CD4-positive, alpha-beta memory T cell (primary cell): ENCODE data around the gene TXNDC2. TPM values are rescaled to one million over a fixed set of nuclear protein-coding genes. Genes with fewer than 3 reads are reported as not detected.
A peak's percentile ranks its signal among the peaks of the same experiment; 100 is the strongest.
"Not testable (repeated sequence)": the region's sequence is repeated elsewhere in the genome, so short reads cannot be mapped to it uniquely, and the experiment has no call there.

Source experiments
- CTCF ChIA-PET: fragments of 350-600 bp; sonication (Branson Sonifier 250); formaldehyde crosslinking; loops from one replicate; lab custom pipeline; 2021; ENCODE audit warnings: inconsistent platforms; ENCODE audit not compliant: partially characterized antibody; lab: Charles Lee
- POLR2A ChIA-PET: fragments of 350-600 bp; sonication (Branson Sonifier 250); formaldehyde crosslinking; loops from one replicate; lab custom pipeline; 2021; ENCODE audit not compliant: partially characterized antibody; lab: Charles Lee
- DNase-seq, 5 donors: peaks; one replicate each; pipeline versions ENCODE4 v3.0.0 to v3.0.0-alpha.2; 2020 to 2022; ENCODE audit warnings: mixed read lengths in 1 of 5
- H3K27ac ChIP-seq: one replicate; pipeline ENCODE4 v1.7.0; 2013; ENCODE audit warnings: low read depth, low read length
- H3K27me3 ChIP-seq: 2 replicates; pipeline ENCODE4 v1.7.0; 2013; ENCODE audit warnings: mild to moderate bottlenecking, low read length, moderate library complexity; ENCODE audit not compliant: insufficient read depth
- H3K36me3 ChIP-seq: 2 replicates; pipeline ENCODE4 v1.7.0; 2013; ENCODE audit warnings: mild to moderate bottlenecking, low read length, moderate library complexity; ENCODE audit not compliant: insufficient read depth
- H3K4me1 ChIP-seq: 2 replicates; pipeline ENCODE4 v1.7.0; 2013; ENCODE audit warnings: mild to moderate bottlenecking, low read length, moderate library complexity; ENCODE audit not compliant: insufficient read depth
- H3K4me3 ChIP-seq, 2 donors: one replicate each; pipeline ENCODE4 v1.7.0; 2013; ENCODE audit warnings: low read length in 2 of 2, mild to moderate bottlenecking in 1 of 2
- H3K9me3 ChIP-seq, 2 donors: one replicate each; pipeline ENCODE4 v1.7.0; 2013; ENCODE audit warnings: low read length in 2 of 2, control low read depth in 1 of 2; ENCODE audit not compliant: control insufficient read depth in 1 of 2
- H3K27ac Mint-ChIP-seq, 7 donors: one replicate each; pipeline ENCODE4 v1.8.0; 2020 to 2021; ENCODE audit warnings: mixed read lengths in 7 of 7, mild to moderate bottlenecking in 6 of 7, inconsistent platforms in 3 of 7, moderate library complexity in 3 of 7
- H3K27me3 Mint-ChIP-seq, 2 donors: one replicate each; pipeline ENCODE4 v1.8.0; 2020 to 2021; ENCODE audit warnings: mixed read lengths in 2 of 2
- H3K36me3 Mint-ChIP-seq, 2 donors: one replicate each; pipeline ENCODE4 v1.8.0; 2020 to 2021; ENCODE audit warnings: mixed read lengths in 2 of 2, inconsistent platforms in 1 of 2, mild to moderate bottlenecking in 1 of 2
- H3K4me1 Mint-ChIP-seq, 4 donors: one replicate each; pipeline ENCODE4 v1.8.0; 2020 to 2021; ENCODE audit warnings: mixed read lengths in 4 of 4, mild to moderate bottlenecking in 1 of 4
- H3K4me3 Mint-ChIP-seq, 8 donors: one replicate each; pipeline ENCODE4 v1.8.0; 2020 to 2021; ENCODE audit warnings: mixed read lengths in 8 of 8, mild to moderate bottlenecking in 7 of 8, moderate library complexity in 6 of 8, inconsistent platforms in 3 of 8
- H3K9me3 Mint-ChIP-seq, 8 donors: one replicate each; pipeline ENCODE4 v1.8.0; 2020 to 2021; ENCODE audit warnings: mixed read lengths in 8 of 8, mild to moderate bottlenecking in 5 of 8, inconsistent platforms in 3 of 8, moderate library complexity in 1 of 8
- intact Hi-C: fragments of 100-400 bp; cut with micrococcal nuclease; formaldehyde crosslinking; loops from one replicate; pipeline ENCODE4 v1.15.1; 2023
- polyA plus RNA-seq, 2 donors: library from polyadenylated mRNA; unstranded; fragments of 300-500 nt; fragmentation: Illumina TruSeq; gene quantifications; one replicate each; pipeline ENCODE4 v1.2.3, GENCODE V29; 2021
- total RNA-seq, 2 experiments: library from RNA; stranded (reverse); gene quantifications; one replicate each; pipeline ENCODE4 v1.2.3, GENCODE V29; 2021

The TXNDC2 gene
- total and polyA plus RNA-seq, 4 experiments from 2014 or later, result not detected

GRCh38 chr18:9854801-9855676, 30.7 kb upstream of the TXNDC2 start:
- H3K4me1 ChIP-seq, result no peaks in the 10 kb centered on the region
- H3K9me3 ChIP-seq, result no peaks in the 10 kb centered on the region
- Mint-ChIP-seq H3K27me3 (peaks cover 9 to 10% of the 10 kb centered on the region in 2 donors), H3K4me3 (no peak overlapping the region), H3K36me3 (no peaks in the 10 kb centered on the region), H3K9me3 (no peaks in the 10 kb centered on the region), H3K4me1 (no peaks in the 10 kb centered on the region), H3K27ac (no peak overlapping the region)
- no peaks in the 10 kb centered on the region for H3K27me3 ChIP-seq
- intact Hi-C loops, result no loop called here
- DNase-seq, result no peak
- H3K36me3 ChIP-seq, result no peaks in the 10 kb centered on the region
- POLR2A ChIA-PET, result no interaction called here
- no peak overlapping the region for H3K4me3 ChIP-seq
- no peak overlapping the region for H3K27ac ChIP-seq
- CTCF ChIA-PET, result no interaction called here

- no peaks in the 10 kb centered on the region for H3K9me3 ChIP-seq
- H3K9me3 Mint-ChIP-seq, result no peaks in the 10 kb centered on the region
- no peak for DNase-seq
- no peaks in the 10 kb centered on the region for H3K4me1 Mint-ChIP-seq
- H3K27ac ChIP-seq, result no peak overlapping the region
- no peaks in the 10 kb centered on the region for H3K27me3 ChIP-seq
- H3K36me3 ChIP-seq, result no peaks in the 10 kb centered on the region
- POLR2A ChIA-PET, result no interaction called here
- no peaks in the 10 kb centered on the region for H3K36me3 Mint-ChIP-seq
- no peaks in the 10 kb centered on the region for H3K4me1 ChIP-seq
- H3K4me3 Mint-ChIP-seq, result no peak overlapping the region
- intact Hi-C loops, result no loop called here
- H3K27ac Mint-ChIP-seq, result no peak overlapping the region
- no peak overlapping the region for H3K4me3 ChIP-seq
- peaks cover 10 to 12% of the 10 kb centered on the region in 2 donors for H3K27me3 Mint-ChIP-seq
- CTCF ChIA-PET, result no interaction called here
These were observed 30.1 kb upstream of the TXNDC2 start for GRCh38 chr18:9855681-9856080.

GRCh38 chr18:9856092-9856491, 29.7 kb upstream of the TXNDC2 start:
- DNase-seq, result no peak
- Histone ChIP-seq H3K36me3 (no peaks in the 10 kb centered on the region), H3K9me3 (no peaks in the 10 kb centered on the region), H3K4me3 (no peak overlapping the region), H3K4me1 (no peaks in the 10 kb centered on the region), H3K27me3 (no peaks in the 10 kb centered on the region), H3K27ac (no peak overlapping the region)
- Mint-ChIP-seq H3K4me1 (no peaks in the 10 kb centered on the region), H3K27ac (no peak overlapping the region), H3K36me3 (no peaks in the 10 kb centered on the region), H3K27me3 (peaks cover 10 to 12% of the 10 kb centered on the region in 2 donors), H3K4me3 (no peak overlapping the region), H3K9me3 (no peaks in the 10 kb centered on the region)
- intact Hi-C loops, result no loop called here
- ChIA-PET POLR2A (no interaction called here), CTCF (no interaction called here)

- H3K36me3 ChIP-seq, H3K27ac Mint-ChIP-seq, H3K4me1 ChIP-seq, H3K4me3 ChIP-seq, H3K4me3 Mint-ChIP-seq, intact Hi-C loops, H3K9me3 ChIP-seq, H3K27ac ChIP-seq, H3K4me1 Mint-ChIP-seq, DNase-seq, H3K9me3 Mint-ChIP-seq, H3K36me3 Mint-ChIP-seq, H3K27me3 ChIP-seq, CTCF ChIA-PET, POLR2A ChIA-PET: not testable (repeated sequence)
- H3K27me3 Mint-ChIP-seq, result peaks cover 10 to 12% of the 10 kb centered on the region in 2 donors
These were observed 28.2 kb upstream of the TXNDC2 start for GRCh38 chr18:9857479-9857998.

- H3K27me3 ChIP-seq, result no peaks in the 10 kb centered on the region
- peak overlapping the region in 1 of 7 donors; percentile 3 for H3K27ac Mint-ChIP-seq
- no peaks in the 10 kb centered on the region for H3K36me3 Mint-ChIP-seq
- H3K27me3 Mint-ChIP-seq, result peaks cover 10 to 12% of the 10 kb centered on the region in 2 donors
- no peak overlapping the region for H3K27ac ChIP-seq
- H3K36me3 ChIP-seq, result no peaks in the 10 kb centered on the region
- H3K4me1 ChIP-seq, result no peaks in the 10 kb centered on the region
- no peaks in the 10 kb centered on the region for H3K9me3 Mint-ChIP-seq
- H3K4me3 Mint-ChIP-seq, result no peak overlapping the region
- no peaks in the 10 kb centered on the region for H3K9me3 ChIP-seq
- peaks cover 0 to 1% (median 0%) of the 10 kb centered on the region in 4 donors for H3K4me1 Mint-ChIP-seq
- ChIA-PET CTCF (no interaction called here), POLR2A (no interaction called here)
- intact Hi-C loops, result no loop called here
- H3K4me3 ChIP-seq, result no peak overlapping the region
- DNase-seq, result no peak
These were observed 27.1 kb upstream of the TXNDC2 start for GRCh38 chr18:9858642-9859041.

GRCh38 chr18:9859232-9859631, 26.5 kb upstream of the TXNDC2 start:
- H3K4me1 ChIP-seq, result no peaks in the 10 kb centered on the region
- no peak overlapping the region for H3K27ac ChIP-seq
- peaks cover 7 to 14% of the 10 kb centered on the region in 2 donors for H3K27me3 Mint-ChIP-seq
- no peaks in the 10 kb centered on the region for H3K27me3 ChIP-seq
- H3K36me3 ChIP-seq, result no peaks in the 10 kb centered on the region
- H3K36me3 Mint-ChIP-seq, result no peaks in the 10 kb centered on the region
- ChIA-PET POLR2A (no interaction called here), CTCF (no interaction called here)
- H3K9me3 Mint-ChIP-seq, result no peaks in the 10 kb centered on the region
- no peak overlapping the region for H3K4me3 Mint-ChIP-seq
- no peak overlapping the region for H3K4me3 ChIP-seq
- no peak for DNase-seq
- H3K27ac Mint-ChIP-seq, result no peak overlapping the region
- peaks cover 0 to 1% (median 0%) of the 10 kb centered on the region in 4 donors for H3K4me1 Mint-ChIP-seq
- intact Hi-C loops, result no loop called here
- H3K9me3 ChIP-seq, result no peaks in the 10 kb centered on the region

GRCh38 chr18:9860682-9861081, 25.1 kb upstream of the TXNDC2 start:
- POLR2A ChIA-PET, result no interaction called here
- intact Hi-C loops, result no loop called here

More at GRCh38 chr18:9860682-9861081, 25.1 kb upstream of the TXNDC2 start:
- peaks cover 0 to 1% (median 0%) of the 10 kb centered on the region in 4 donors for H3K4me1 Mint-ChIP-seq
- H3K27me3 Mint-ChIP-seq, result peaks cover 2 to 15% of the 10 kb centered on the region in 2 donors
- CTCF ChIA-PET, result no interaction called here
- H3K27ac Mint-ChIP-seq, result no peak overlapping the region
- H3K9me3 ChIP-seq, result no peaks in the 10 kb centered on the region
- H3K4me3 Mint-ChIP-seq, result no peak overlapping the region
- no peak overlapping the region for H3K4me3 ChIP-seq
- H3K9me3 Mint-ChIP-seq, result peaks cover 2 to 10% (median 7%) of the 10 kb centered on the region in 8 donors
- no peak overlapping the region for H3K27ac ChIP-seq
- no peaks in the 10 kb centered on the region for H3K36me3 ChIP-seq
- DNase-seq, result no peak
- no peaks in the 10 kb centered on the region for H3K27me3 ChIP-seq
- H3K4me1 ChIP-seq, result no peaks in the 10 kb centered on the region
- peaks cover 1 to 6% of the 10 kb centered on the region in 2 donors for H3K36me3 Mint-ChIP-seq
